Heart right ventricle (tissue), 16 donors: Measurements from ENCODE around the gene MARF1. TPM values are rescaled to one million over a fixed set of nuclear protein-coding genes. Genes with fewer than 3 reads are reported as not detected.

Experiments
- ATAC-seq, 8 donors: fragments of 200-7000 bp; cut with Tn5 transposase; one replicate each; pipeline ENCODE4 v1.9.1; 2020; ENCODE audit warnings: mild to moderate bottlenecking in 8 of 8, moderate library complexity in 8 of 8, moderate number of reproducible peaks in 1 of 8
- DNase-seq, 2 donors: peaks; one replicate each; pipeline ENCODE4 v3.0.0-alpha.2; 2020
- H3K27ac ChIP-seq, 10 donors: fragments of 200-600 bp; sonication (generic) in 2 of 10; one replicate each; pipeline versions ENCODE4 v1.5.0 to v1.8.0; 2020 to 2022; ENCODE audit warnings: mild to moderate bottlenecking in 3 of 10
- H3K27me3 ChIP-seq, 7 donors: fragments of 200-600 bp; one replicate each; pipeline ENCODE4 v1.8.0; 2021 to 2022; ENCODE audit warnings: mild to moderate bottlenecking in 2 of 7
- H3K36me3 ChIP-seq, 9 donors: fragments of 200-600 bp; sonication (generic) in 1 of 9; one replicate each; pipeline versions ENCODE4 v1.5.0 to v1.8.0; 2020 to 2022; ENCODE audit warnings: mild to moderate bottlenecking in 2 of 9
- H3K4me1 ChIP-seq, 9 donors: fragments of 200-600 bp; sonication (generic) in 1 of 9; one replicate each; pipeline versions ENCODE4 v1.5.0 to v1.8.0; 2020 to 2022; ENCODE audit warnings: mild to moderate bottlenecking in 4 of 9
- H3K4me3 ChIP-seq, 10 donors: fragments of 200-600 bp; sonication (generic) in 2 of 10; one replicate each; pipeline versions ENCODE4 v1.5.0 to v1.8.0; 2020 to 2022; ENCODE audit warnings: mild to moderate bottlenecking in 7 of 10, moderate library complexity in 2 of 10
- H3K9me3 ChIP-seq, 11 donors: fragments of 200-600 bp in 10 of 11; sonication (generic) in 2 of 11; one replicate each; pipeline versions ENCODE4 v1.5.0 to v1.8.0; 2013 to 2022; ENCODE audit warnings: mild to moderate bottlenecking in 2 of 11, control low read depth in 1 of 11, moderate library complexity in 1 of 11
- CTCF ChIP-seq, 9 donors: fragments of 200-600 bp; sonication (generic) in 2 of 9; IDR thresholded peaks; one replicate each; pipeline versions ENCODE4 v1.5.0 to v1.8.0; 2021 to 2022; ENCODE audit warnings: antibody characterized with exemption in 9 of 9, mild to moderate bottlenecking in 5 of 9, moderate library complexity in 1 of 9
- WGBS, 2 donors: extraction: QIAGEN DNeasy Blood & Tissue Kit; methylation state at CpG; one replicate each; pipeline ENCODE4 v1.1.7; 2013; ENCODE audit warnings: inconsistent platforms in 1 of 2; 5-methylcytosine and 5-hydroxymethylcytosine counted together
- intact Hi-C, 10 donors: fragments of 100-400 bp; cut with DNase I; formaldehyde crosslinking; loops; one replicate each; pipeline versions ENCODE4 v1.11.1 to v1.14.2; 2022
- polyA plus RNA-seq, 2 donors: library from polyadenylated mRNA; stranded (reverse); fragments of 200-250 nt; gene quantifications; one replicate each; pipeline ENCODE4 v1.2.3, GENCODE V29; 2013
- total RNA-seq, 10 donors: library from RNA; stranded (reverse); fragmentation: NEBNext Ultra II Directional in 3 of 10; extraction: Animal tissue kit (Norgen Biotek cat#: 25700) in 3 of 10; gene quantifications; one replicate each; pipeline versions ENCODE4 v1.2.1 to v1.2.4, GENCODE V29; 2021 to 2023
- donor health status: Arrhythmogenic right ventricular cardiomyopathy.
- donor health status: ischemic (EF 13 %, LVEDD 7.1; RV severe dilation, severe dysfunction).
- donor health status: healthy with polysubstance abuse.
- donor health status: DM: no; HTN: yes; CAD: no.
- donor health status: DM: no; HTN: no; CAD: no.
- donor health status: ischemic (EF 25% LVEDD 6.9; RV normal size, moderate dysfunction).
- donor health status: ischemic (EF 25% LVEDD 5.7; RV mildly dilated, moderate dysfunction).
- donor health status: healthy.
- donor health status: DM: yes; HTN: yes; CAD: no.
- donor health status: Ischemic cardiomyopathy.
- donor health status: ischemic (EF 35%, LVEDD 5.7; RV mildly dilated, moderate dysfunction).
- donor health status: nonischemic (EF 11% LVEDD 7.7; RV severe dilation, severe dysfunction).
- donor health status: DM: yes; HTN: yes; CAD: no.
- donor health status: PGD.
- donor health status: ischemic (EF 29% LVEDD 5.4; RV normal size, mild dysfunction).
- donor health status: nonischemic (EF 23%, LVEDD 6.1; RV moderate dilation, normal function).

MARF1 gene
- total and polyA plus RNA-seq, 12 donors, result 9.6 to 59.1 (median 42.7) TPM

DNA sequence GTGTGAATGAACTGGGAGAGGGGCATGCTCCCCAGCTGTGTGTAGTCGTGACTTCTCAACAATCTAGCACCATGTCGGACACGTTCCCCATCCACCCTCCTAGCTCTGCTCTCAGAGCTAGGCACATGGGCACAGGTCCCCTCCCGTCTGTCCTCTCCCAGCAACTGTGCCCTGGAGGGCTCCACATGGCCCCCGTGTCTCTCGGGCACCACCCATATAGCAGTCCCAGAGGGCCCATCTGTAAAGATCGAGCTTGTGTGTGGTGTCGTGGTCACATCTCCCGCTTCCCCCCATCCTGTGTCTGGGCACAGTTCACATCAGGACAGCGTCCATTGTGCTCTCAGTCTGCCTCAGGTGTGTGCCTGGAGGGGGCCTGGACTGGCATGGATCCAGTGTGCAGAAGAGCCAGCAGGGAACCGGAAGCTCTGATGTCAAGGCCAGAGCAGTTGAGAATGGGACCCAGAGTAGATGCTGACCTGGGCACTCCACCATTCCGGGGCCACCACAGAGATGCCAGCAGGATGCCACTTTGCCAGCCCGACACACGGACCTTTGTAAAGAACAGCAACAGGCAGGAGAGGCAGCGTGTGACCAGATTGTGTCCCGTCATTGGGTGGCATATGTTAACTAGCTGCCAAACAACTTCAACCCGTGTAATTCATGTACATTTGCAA lies 55.7 kb downstream of the MARF1 start:
- intact Hi-C loops, result no loop called here
- WGBS, 2 donors, result 97 to 98% methylated on average over 17 of the region's 17 CpGs
- Histone ChIP-seq H3K27me3 (no peaks in the 10 kb centered on the region), H3K9me3 (peaks cover 0 to 24% (median 11%) of the 10 kb centered on the region in 11 donors), H3K4me1 (peaks cover 0 to 37% (median 10%) of the 10 kb centered on the region in 9 donors), H3K27ac (no peak overlapping the region), H3K36me3 (peaks cover 0 to 76% (median 19%) of the 10 kb centered on the region in 9 donors), H3K4me3 (no peak overlapping the region)
- DNase-seq, result no peak
- TF ChIP-seq CTCF (IDR thresholded peaks at IDR 0.05), result no peak
- no peak for ATAC-seq

- WGBS, 2 donors, result 98 to 99% methylated on average over 12 of the region's 12 CpGs
- no peaks in the 10 kb centered on the region for H3K27me3 ChIP-seq
- peaks cover 0 to 33% (median 10%) of the 10 kb centered on the region in 9 donors for H3K4me1 ChIP-seq
- no peak overlapping the region for H3K4me3 ChIP-seq
- no peak for DNase-seq
- H3K27ac ChIP-seq, result no peak overlapping the region
- ATAC-seq, result no peak
- peaks cover 0 to 82% (median 19%) of the 10 kb centered on the region in 9 donors for H3K36me3 ChIP-seq
- H3K9me3 ChIP-seq, result peaks cover 0 to 24% (median 11%) of the 10 kb centered on the region in 11 donors
- TF ChIP-seq CTCF (IDR thresholded peaks at IDR 0.05), result no peak
- intact Hi-C loops, result no loop called here
Observed at GRCh38 chr16:15586716-15587115, 56.2 kb downstream of the MARF1 start.

DNA sequence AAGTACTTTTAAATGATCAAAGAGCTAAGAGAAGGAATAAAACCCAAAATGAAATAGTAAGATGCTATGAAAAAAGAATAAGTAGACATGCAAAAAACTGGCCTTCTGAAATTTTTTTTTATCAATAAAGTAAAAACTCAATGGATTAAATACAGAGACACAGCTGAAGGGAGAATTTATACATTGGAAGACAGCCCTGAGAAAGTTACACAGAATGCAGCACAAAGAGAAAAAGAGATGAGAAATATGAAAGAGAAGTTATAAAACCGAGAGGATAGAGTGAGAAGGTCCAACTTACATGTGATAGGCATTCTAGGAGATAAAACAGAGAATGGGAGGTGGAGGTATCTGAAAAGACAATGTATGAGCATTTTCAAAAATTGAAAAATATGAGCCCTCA lies 57.0 kb downstream of the MARF1 start:
- DNase-seq (no peak), ATAC-seq (no peak)
- Histone ChIP-seq H3K4me3 (no peak overlapping the region), H3K9me3 (peaks cover 0 to 24% (median 11%) of the 10 kb centered on the region in 11 donors), H3K4me1 (peaks cover 0 to 33% (median 12%) of the 10 kb centered on the region in 9 donors), H3K27ac (no peak overlapping the region), H3K36me3 (peaks cover 0 to 89% (median 19%) of the 10 kb centered on the region in 9 donors), H3K27me3 (no peaks in the 10 kb centered on the region)
- WGBS, 2 donors, result 87 to 92% methylated on average over 1 of the region's 1 CpG
- TF ChIP-seq CTCF (IDR thresholded peaks at IDR 0.05), result no peak
- intact Hi-C loops, result no loop called here

DNA sequence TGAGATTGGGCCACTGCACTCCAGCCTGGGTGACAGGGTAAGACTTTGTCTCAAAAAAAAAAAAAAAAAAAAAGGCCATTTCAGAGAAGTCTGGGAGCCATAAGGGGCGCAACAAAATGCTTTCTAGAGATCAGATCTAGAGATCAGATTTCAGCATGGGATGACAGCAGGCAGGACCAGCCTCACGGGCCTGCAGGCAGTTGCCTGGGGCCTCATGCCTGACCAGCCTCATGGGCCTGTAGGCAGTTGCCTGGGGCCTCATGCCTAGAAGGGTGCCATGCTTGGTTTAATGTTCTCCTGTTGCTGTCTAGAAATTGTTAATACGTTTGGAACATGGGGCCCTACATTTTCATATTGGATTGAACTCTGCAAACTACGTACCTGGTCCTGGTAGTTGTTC lies 59.4 kb downstream of the MARF1 start:
- no peak for TF ChIP-seq CTCF (IDR thresholded peaks at IDR 0.05)
- Histone ChIP-seq H3K4me1 (peaks cover 0 to 14% (median 5%) of the 10 kb centered on the region in 9 donors), H3K27me3 (no peaks in the 10 kb centered on the region), H3K27ac (no peak overlapping the region), H3K4me3 (no peak overlapping the region), H3K36me3 (peaks cover 0 to 77% (median 15%) of the 10 kb centered on the region in 9 donors), H3K9me3 (peaks cover 0 to 24% (median 11%) of the 10 kb centered on the region in 11 donors)
- DNase-seq (no peak), ATAC-seq (no peak)
- WGBS, 2 donors, result 95 to 97% methylated on average over 4 of the region's 4 CpGs
- intact Hi-C loops, result no loop called here
